Activated naive CD8-positive, alpha-beta T cell treated with anti-CD3 and anti-CD28 coated beads for 36 hours (primary cell): ENCODE data around the gene SEPTIN6. TPM values are rescaled to one million over a fixed set of nuclear protein-coding genes. Genes with fewer than 3 reads are reported as not detected.

ENCODE experiments used
- DNase-seq: peaks from one replicate; pipeline ENCODE4 v3.0.0; 2021
- H3K27ac Mint-ChIP-seq: one replicate; pipeline ENCODE4 v1.8.0; 2022; ENCODE audit warnings: mild to moderate bottlenecking, moderate library complexity, mixed read lengths
- H3K27me3 Mint-ChIP-seq: one replicate; pipeline ENCODE4 v1.8.0; 2022; ENCODE audit warnings: mild to moderate bottlenecking, mixed read lengths
- H3K36me3 Mint-ChIP-seq: one replicate; pipeline ENCODE4 v1.8.0; 2021; ENCODE audit warnings: mild to moderate bottlenecking, mixed read lengths
- H3K4me1 Mint-ChIP-seq: one replicate; pipeline ENCODE4 v1.8.0; 2021; ENCODE audit warnings: mixed read lengths
- H3K4me3 Mint-ChIP-seq: one replicate; pipeline ENCODE4 v1.8.0; 2022; ENCODE audit warnings: mild to moderate bottlenecking, moderate library complexity, mixed read lengths
- H3K9me3 Mint-ChIP-seq: one replicate; pipeline ENCODE4 v1.8.0; 2022; ENCODE audit warnings: mixed read lengths
- total RNA-seq, 2 experiments: library from RNA; stranded (reverse); gene quantifications; one replicate each; pipeline ENCODE4 v1.2.3, GENCODE V29; 2021

The SEPTIN6 gene
- total RNA-seq, 2 experiments from 2014 or later: 187 to 202 TPM

- DNase-seq: no peak
- no peaks in the 10 kb centered on the region for H3K9me3 Mint-ChIP-seq
- H3K36me3 Mint-ChIP-seq: peaks cover 32% of the 10 kb centered on the region
- H3K27me3 Mint-ChIP-seq: no peaks in the 10 kb centered on the region
- peaks cover 31% of the 10 kb centered on the region for H3K4me1 Mint-ChIP-seq
- peak overlapping the region; percentile 90 for H3K27ac Mint-ChIP-seq
- H3K4me3 Mint-ChIP-seq: no peak overlapping the region
These were observed 45.9 kb downstream of the SEPTIN6 start for GRCh38 chrX:119647089-119647488.

- H3K36me3 Mint-ChIP-seq: peaks cover 32% of the 10 kb centered on the region
- H3K4me1 Mint-ChIP-seq: peaks cover 31% of the 10 kb centered on the region
- peak overlapping the region; percentile 90 for H3K27ac Mint-ChIP-seq
- H3K4me3 Mint-ChIP-seq: no peak overlapping the region
- DNase-seq: peak; percentile 9
- H3K9me3 Mint-ChIP-seq: no peaks in the 10 kb centered on the region
- no peaks in the 10 kb centered on the region for H3K27me3 Mint-ChIP-seq
These were observed 46.5 kb downstream of the SEPTIN6 start for GRCh38 chrX:119646515-119646914.

- Mint-ChIP-seq H3K4me1 (peaks cover 18% of the 10 kb centered on the region), H3K4me3 (no peak overlapping the region), H3K36me3 (peaks cover 25% of the 10 kb centered on the region), H3K27ac (no peak overlapping the region), H3K9me3 (no peaks in the 10 kb centered on the region), H3K27me3 (no peaks in the 10 kb centered on the region)
- no peak for DNase-seq
These were observed 49.3 kb downstream of the SEPTIN6 start for GRCh38 chrX:119643696-119644095.

Other genes with a start within 250 kb of the SEPTIN6 start
- 100 to 1,000 TPM; 794 to 829 TPM for gene SLC25A5, start 224.7 kb downstream of the SEPTIN6 start, total RNA-seq
- 10 to 100 TPM; 23.5 to 27.4 TPM for gene STEEP1, start 127.8 kb downstream of the SEPTIN6 start, total RNA-seq
- 10 to 100 TPM; 54.7 to 60.3 TPM for gene UBE2A, start 118.6 kb downstream of the SEPTIN6 start, total RNA-seq
- gene NKRF, start 86.7 kb downstream of the SEPTIN6 start, total RNA-seq: 10 to 100 TPM; 29.8 to 30.9 TPM
- under 1 TPM; 0.14 to 0.18 TPM for gene SOWAHD, start 65.4 kb upstream of the SEPTIN6 start, total RNA-seq
- gene RPL39, start 98.5 kb upstream of the SEPTIN6 start, total RNA-seq: 1,000 to 10,000 TPM; 2,459 to 2,591 TPM
- 10 to 100 TPM; 21.0 to 21.2 TPM for gene UPF3B, start 159.8 kb upstream of the SEPTIN6 start, total RNA-seq
- gene RNF113A, start 178.6 kb upstream of the SEPTIN6 start, total RNA-seq: 10 to 100 TPM; 28.2 to 28.4 TPM
- 10 to 100 TPM; 93.8 to 95.1 TPM for gene NDUFA1, start 178.7 kb upstream of the SEPTIN6 start, total RNA-seq
- gene AKAP14, start 202.7 kb upstream of the SEPTIN6 start, total RNA-seq: not detected